Coronary artery (tissue), 2 donors: ENCODE measurements around the gene EXOSC2.
A peak's percentile ranks its signal among the peaks of the same experiment; 100 is the strongest.
"Not testable (repeated sequence)": the region's sequence is repeated elsewhere in the genome, so short reads cannot be mapped to it uniquely, and the experiment has no call there.

Source experiments
- DNase-seq: peaks from one replicate; pipeline ENCODE4 v3.0.0-alpha.2; 2017; ENCODE audit warnings: low spot score
- H3K27ac ChIP-seq, 2 donors: fragments of 200-600 bp; sonication (generic); one replicate each; pipeline ENCODE4 v1.5.1; 2016 to 2019
- H3K4me3 ChIP-seq: fragments of 200-600 bp; sonication (generic); 2 replicates; pipeline ENCODE4 v1.5.1; 2016; ENCODE audit warnings: mild to moderate bottlenecking, moderate library complexity
- CTCF ChIP-seq: fragments of 200-600 bp; sonication (generic); IDR thresholded peaks from one replicate; pipeline ENCODE4 v1.5.1; 2019; ENCODE audit warnings: antibody characterized with exemption

EXOSC2 gene

GRCh38 chr9:130675396-130675795, 18.2 kb upstream of the EXOSC2 start:
- no peak for TF ChIP-seq CTCF
- no peak for DNase-seq
- Histone ChIP-seq H3K4me3 (no peak overlapping the region), H3K27ac (no peak overlapping the region)

- DNase-seq = no peak
- no peak overlapping the region for H3K27ac ChIP-seq
- no peak overlapping the region for H3K4me3 ChIP-seq
- no peak for TF ChIP-seq CTCF
Observed at GRCh38 chr9:130677252-130677651, 16.3 kb upstream of the EXOSC2 start.

- DNase-seq = peak; percentile 82
Observed at GRCh38 chr9:130680836-130681768, 12.5 kb upstream of the EXOSC2 start.

GRCh38 chr9:130681769-130682420, 11.7 kb upstream of the EXOSC2 start:
- Histone ChIP-seq H3K27ac (peak overlapping the region in 1 of 2 donors; percentile 35), H3K4me3 (peak overlapping the region; percentile 84)
- TF ChIP-seq CTCF = no peak
- DNase-seq = no peak

More at GRCh38 chr9:130680836-130681768, 12.5 kb upstream of the EXOSC2 start:
- H3K4me3 ChIP-seq = peak overlapping the region; percentile 84
- TF ChIP-seq CTCF = no peak
- H3K27ac ChIP-seq = peak overlapping the region in 1 of 2 donors; percentile 35

- no peak for DNase-seq
- H3K4me3 ChIP-seq = peak overlapping the region; percentile 84
- no peak overlapping the region for H3K27ac ChIP-seq
- TF ChIP-seq CTCF = peak; percentile 66
Observed at GRCh38 chr9:130682421-130683121, 11.0 kb upstream of the EXOSC2 start.

GRCh38 chr9:130685104-130685503, 8.5 kb upstream of the EXOSC2 start:
- DNase-seq = no peak
- Histone ChIP-seq H3K4me3 (no peak overlapping the region), H3K27ac (no peak overlapping the region)
- no peak for TF ChIP-seq CTCF

- not testable (repeated sequence) for DNase-seq, H3K4me3 ChIP-seq, H3K27ac ChIP-seq
Observed at GRCh38 chr9:130685945-130686344, 7.6 kb upstream of the EXOSC2 start.
